SK-N-MC (cell line): ENCODE measurements around the gene ATP2B2.

Experiments
- EZH2 ChIP-seq: fragments of 200-600 bp; sonication (generic); IDR thresholded peaks from one replicate; pipeline ENCODE4 v1.6.1; 2017; ENCODE audit warnings: antibody characterized with exemption
- POLR2AphosphoS5 ChIP-seq: IDR thresholded peaks from 2 replicates; pipeline ENCODE4 v1.6.1; 2012; ENCODE audit warnings: mild to moderate bottlenecking, low read depth, low read length, borderline replicate concordance

DNA sequence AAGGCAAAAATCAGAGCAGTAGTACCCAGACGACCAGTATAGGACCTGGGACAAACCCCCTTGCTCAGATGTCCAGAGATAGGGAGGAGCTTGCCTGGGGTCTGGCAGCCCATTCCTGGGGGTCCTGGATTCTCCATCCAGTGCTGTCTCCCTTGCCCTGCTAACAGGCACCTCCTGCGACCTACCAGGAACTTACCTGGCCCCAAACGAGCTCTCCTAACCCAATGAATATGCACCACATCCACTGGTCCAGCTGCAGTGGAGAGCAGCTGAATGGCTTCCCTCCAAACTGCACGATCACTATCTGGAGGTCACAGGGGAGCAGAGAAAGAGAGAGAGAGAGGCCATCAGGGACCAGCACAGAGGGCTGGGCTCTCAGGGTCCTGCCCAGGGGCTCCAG lies 165.3 kb downstream of the ATP2B2 start:
- no peak for TF ChIP-seq EZH2
- TF ChIP-seq POLR2AphosphoS5, result no peak
